Trophoblast cell (in vitro differentiated cells and primary cell): ENCODE measurements around the gene ARFGAP3.

ENCODE experiments used
- DNase-seq, 2 donors: peaks; one replicate each; pipeline ENCODE4 v3.0.0-alpha.2; 2016
- H2AFZ ChIP-seq: 2 replicates; pipeline ENCODE4 v1.6.1; 2013; ENCODE audit warnings: low read length, moderate library complexity, mild to moderate bottlenecking; ENCODE audit not compliant: insufficient read depth, poor library complexity
- H2AK5ac ChIP-seq: 2 replicates; pipeline ENCODE4 v1.6.1; 2013; ENCODE audit warnings: mild to moderate bottlenecking, low read length
- H2BK120ac ChIP-seq: 2 replicates; pipeline ENCODE4 v1.6.1; 2013; ENCODE audit warnings: low read length, mild to moderate bottlenecking, moderate library complexity; ENCODE audit not compliant: insufficient read depth, poor library complexity
- H2BK12ac ChIP-seq: 2 replicates; pipeline ENCODE4 v1.6.1; 2013; ENCODE audit warnings: mild to moderate bottlenecking, low read length, moderate library complexity
- H2BK5ac ChIP-seq: 2 replicates; pipeline ENCODE4 v1.6.1; 2013; ENCODE audit warnings: low read length, low read depth, moderate library complexity, mild to moderate bottlenecking; ENCODE audit not compliant: poor library complexity
- H3K14ac ChIP-seq: 2 replicates; pipeline ENCODE4 v1.6.1; 2013; ENCODE audit warnings: mild to moderate bottlenecking, low read length
- H3K18ac ChIP-seq: 2 replicates; pipeline ENCODE4 v1.6.1; 2013; ENCODE audit warnings: mild to moderate bottlenecking, low read length
- H3K23ac ChIP-seq: 2 replicates; pipeline ENCODE4 v1.6.1; 2013; ENCODE audit warnings: low read length
- H3K27ac ChIP-seq: 2 replicates; pipeline ENCODE4 v1.5.1; 2013; ENCODE audit warnings: low read depth, mild to moderate bottlenecking, inconsistent platforms, low read length, moderate library complexity
- H3K27me3 ChIP-seq: 2 replicates; pipeline ENCODE4 v1.6.1; 2013; ENCODE audit warnings: inconsistent platforms, mild to moderate bottlenecking, low read length, moderate library complexity; ENCODE audit not compliant: insufficient read depth
- H3K36me3 ChIP-seq, 2 experiments: 1 replicate in 1 of 2; 2 replicates in 1 of 2; pipeline ENCODE4 v1.6.1; 2013; ENCODE audit warnings: low read length in 2 of 2, mild to moderate bottlenecking in 2 of 2, moderate library complexity in 1 of 2; ENCODE audit not compliant: insufficient read depth in 2 of 2, control insufficient read depth in 1 of 2
- H3K4ac ChIP-seq: 2 replicates; pipeline ENCODE4 v1.6.1; 2013; ENCODE audit warnings: low read depth, mild to moderate bottlenecking, low read length, moderate library complexity
- H3K4me1 ChIP-seq, 2 experiments: 1 replicate in 1 of 2; 2 replicates in 1 of 2; pipeline ENCODE4 v1.6.1; 2013; ENCODE audit warnings: low read length in 2 of 2, mild to moderate bottlenecking in 2 of 2, moderate library complexity in 1 of 2; ENCODE audit not compliant: insufficient read depth in 2 of 2, control insufficient read depth in 1 of 2
- H3K4me2 ChIP-seq: 2 replicates; pipeline ENCODE4 v1.6.1; 2013; ENCODE audit warnings: inconsistent platforms, mild to moderate bottlenecking, low read length, moderate library complexity
- H3K4me3 ChIP-seq: 2 replicates; pipeline ENCODE4 v1.5.1; 2013; ENCODE audit warnings: mild to moderate bottlenecking, low read depth, low read length, inconsistent platforms
- H3K79me1 ChIP-seq: one replicate; pipeline ENCODE4 v1.6.1; 2013; ENCODE audit warnings: low read length
- H3K79me2 ChIP-seq: 2 replicates; pipeline ENCODE4 v1.6.1; 2013; ENCODE audit warnings: low read length, mild to moderate bottlenecking; ENCODE audit not compliant: control insufficient read depth, insufficient read depth, poor library complexity
- H3K9ac ChIP-seq: 2 replicates; pipeline ENCODE4 v1.6.1; 2013; ENCODE audit warnings: mild to moderate bottlenecking, low read length
- H3K9me3 ChIP-seq: 2 replicates; pipeline ENCODE4 v1.6.1; 2013; ENCODE audit warnings: low read depth, mild to moderate bottlenecking, control low read depth, inconsistent platforms, low read length; ENCODE audit not compliant: insufficient read depth
- H4K12ac ChIP-seq: 2 replicates; pipeline ENCODE4 v1.6.1; 2013; ENCODE audit warnings: low read depth, mild to moderate bottlenecking, low read length, moderate library complexity
- H4K8ac ChIP-seq: 2 replicates; pipeline ENCODE4 v1.6.1; 2013; ENCODE audit warnings: low read depth, mild to moderate bottlenecking, low read length, moderate library complexity
- H4K91ac ChIP-seq: one replicate; pipeline ENCODE4 v1.6.1; 2013; ENCODE audit warnings: low read depth, mild to moderate bottlenecking, low read length, moderate library complexity
- WGBS: extraction: QIAGEN DNeasy Blood & Tissue Kit; methylation state at CpG from one replicate; pipeline ENCODE4 v1.1.7; 2013; ENCODE audit warnings: missing lambda C conversion rate; ENCODE audit not compliant: insufficient read length, insufficient coverage; ENCODE audit errors: extremely low coverage; 5-methylcytosine and 5-hydroxymethylcytosine counted together

ARFGAP3 gene

DNA sequence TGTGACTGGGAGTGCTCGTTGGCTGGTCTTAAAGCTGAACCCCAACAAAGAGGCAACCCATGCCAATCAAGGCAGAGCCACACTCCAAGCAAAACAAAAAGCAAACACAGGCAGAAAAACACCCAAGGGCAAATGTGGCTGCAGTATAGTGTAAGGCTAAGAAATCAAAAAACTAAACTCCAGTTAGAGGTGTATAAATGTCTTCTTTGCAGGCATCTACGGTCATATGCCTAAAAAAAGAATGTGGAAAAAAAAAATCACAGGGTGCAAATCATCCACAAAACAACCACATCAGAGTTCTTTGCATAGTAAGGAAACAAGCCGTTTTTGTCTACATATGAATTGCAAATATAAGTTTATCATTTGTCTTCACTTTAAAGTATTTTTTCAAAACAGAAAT is 27.8 kb downstream of the ARFGAP3 start:
- no peak overlapping the region for H3K4me3 ChIP-seq
- no peak overlapping the region for H3K4me2 ChIP-seq
- no peaks in the 10 kb centered on the region for H3K9me3 ChIP-seq
- no CpG with 5 or more reads among the region's 3 CpGs for WGBS
- no peaks in the 10 kb centered on the region for H3K4me1 ChIP-seq
- DNase-seq, result no peak
- H3K14ac ChIP-seq, result no peak overlapping the region
- H4K12ac ChIP-seq, result no peak overlapping the region
- H2BK120ac ChIP-seq, result no peak overlapping the region
- H2BK12ac ChIP-seq, result no peak overlapping the region
- H4K8ac ChIP-seq, result no peak overlapping the region
- no peak overlapping the region for H3K4ac ChIP-seq
- H3K23ac ChIP-seq, result no peak overlapping the region
- H2AFZ ChIP-seq, result no peak overlapping the region
- H2BK5ac ChIP-seq, result no peak overlapping the region
- no peak overlapping the region for H3K18ac ChIP-seq
- H3K9ac ChIP-seq, result no peak overlapping the region
- H3K79me1 ChIP-seq, result no peaks in the 10 kb centered on the region
- no peaks in the 10 kb centered on the region for H3K79me2 ChIP-seq
- H3K27ac ChIP-seq, result no peak overlapping the region
- no peak overlapping the region for H4K91ac ChIP-seq
- H2AK5ac ChIP-seq, result no peak overlapping the region
- H3K36me3 ChIP-seq, result peaks cover 34 to 36% of the 10 kb centered on the region in 2 experiments
- H3K27me3 ChIP-seq, result no peaks in the 10 kb centered on the region

DNA sequence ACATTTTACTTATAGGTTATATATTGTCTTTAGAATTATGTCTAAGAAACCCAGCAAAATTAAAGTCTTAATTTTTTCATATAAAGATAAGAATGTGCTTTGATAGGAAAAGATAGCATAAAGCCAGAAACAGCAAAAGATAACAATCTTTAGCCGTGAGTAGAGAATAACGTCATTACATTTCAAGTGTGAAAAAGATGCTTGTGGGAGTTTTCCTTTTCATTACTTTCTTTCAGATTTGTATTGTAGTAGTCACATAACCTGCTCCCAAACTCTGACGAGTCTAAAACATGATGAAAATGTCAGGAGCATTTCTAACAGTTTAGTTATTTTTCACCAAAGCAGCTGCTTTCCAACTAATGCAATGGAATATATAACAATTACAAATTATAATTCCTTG is 31.3 kb downstream of the ARFGAP3 start:
- Histone ChIP-seq H3K4me2 (no peak overlapping the region), H3K4me1 (no peaks in the 10 kb centered on the region), H3K27me3 (no peaks in the 10 kb centered on the region), H3K79me2 (no peaks in the 10 kb centered on the region), H3K14ac (no peak overlapping the region), H3K9ac (no peak overlapping the region), H3K23ac (no peak overlapping the region), H2BK5ac (no peak overlapping the region), H3K27ac (no peak overlapping the region), H3K4me3 (no peak overlapping the region), H2BK120ac (no peak overlapping the region), H2AK5ac (no peak overlapping the region), H3K18ac (no peak overlapping the region), H3K9me3 (peaks cover 1% of the 10 kb centered on the region), H3K4ac (no peak overlapping the region), H4K91ac (no peak overlapping the region), H2AFZ (no peak overlapping the region), H3K79me1 (no peaks in the 10 kb centered on the region), H3K36me3 (peaks cover 22 to 23% of the 10 kb centered on the region in 2 experiments), H2BK12ac (no peak overlapping the region), H4K8ac (no peak overlapping the region), H4K12ac (no peak overlapping the region)
- WGBS, result no CpG with 5 or more reads among the region's 3 CpGs
- DNase-seq, result peak in 1 of 2 donors; percentile 25

DNA sequence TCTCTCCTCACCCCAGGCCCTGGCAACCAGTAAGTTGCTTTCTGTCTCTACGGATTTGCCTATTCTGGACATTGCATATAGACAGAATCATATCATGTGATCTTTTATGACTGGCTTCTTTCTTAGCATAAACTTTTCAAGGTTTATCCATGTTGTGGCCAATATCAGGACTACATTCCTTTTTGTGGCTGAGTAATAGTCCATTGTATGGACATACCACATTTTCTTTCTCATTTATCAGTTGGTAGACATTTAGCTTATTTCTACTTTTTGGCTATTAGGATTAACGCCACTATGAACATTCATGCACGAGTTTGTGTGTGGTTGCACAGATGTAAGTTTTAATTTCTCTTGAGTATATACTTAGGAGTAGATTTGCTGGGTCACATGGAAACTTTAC is 35.7 kb downstream of the ARFGAP3 start:
- H3K23ac ChIP-seq, result no peak overlapping the region
- H3K9me3 ChIP-seq, result peaks cover 1% of the 10 kb centered on the region
- no peaks in the 10 kb centered on the region for H3K79me1 ChIP-seq
- no peak overlapping the region for H3K9ac ChIP-seq
- H3K18ac ChIP-seq, result no peak overlapping the region
- H3K4me3 ChIP-seq, result no peak overlapping the region
- no peak for DNase-seq
- H3K36me3 ChIP-seq, result peaks cover 7 to 14% of the 10 kb centered on the region in 2 experiments
- no peak overlapping the region for H3K4ac ChIP-seq
- H3K27ac ChIP-seq, result no peak overlapping the region
- H4K12ac ChIP-seq, result no peak overlapping the region
- no peak overlapping the region for H2BK5ac ChIP-seq
- no CpG with 5 or more reads among the region's 3 CpGs for WGBS
- no peak overlapping the region for H2AK5ac ChIP-seq
- no peaks in the 10 kb centered on the region for H3K27me3 ChIP-seq
- H3K79me2 ChIP-seq, result no peaks in the 10 kb centered on the region
- no peak overlapping the region for H3K4me2 ChIP-seq
- no peak overlapping the region for H4K8ac ChIP-seq
- no peaks in the 10 kb centered on the region for H3K4me1 ChIP-seq
- no peak overlapping the region for H2BK120ac ChIP-seq
- no peak overlapping the region for H4K91ac ChIP-seq
- no peak overlapping the region for H2AFZ ChIP-seq
- H3K14ac ChIP-seq, result no peak overlapping the region
- H2BK12ac ChIP-seq, result no peak overlapping the region

DNA sequence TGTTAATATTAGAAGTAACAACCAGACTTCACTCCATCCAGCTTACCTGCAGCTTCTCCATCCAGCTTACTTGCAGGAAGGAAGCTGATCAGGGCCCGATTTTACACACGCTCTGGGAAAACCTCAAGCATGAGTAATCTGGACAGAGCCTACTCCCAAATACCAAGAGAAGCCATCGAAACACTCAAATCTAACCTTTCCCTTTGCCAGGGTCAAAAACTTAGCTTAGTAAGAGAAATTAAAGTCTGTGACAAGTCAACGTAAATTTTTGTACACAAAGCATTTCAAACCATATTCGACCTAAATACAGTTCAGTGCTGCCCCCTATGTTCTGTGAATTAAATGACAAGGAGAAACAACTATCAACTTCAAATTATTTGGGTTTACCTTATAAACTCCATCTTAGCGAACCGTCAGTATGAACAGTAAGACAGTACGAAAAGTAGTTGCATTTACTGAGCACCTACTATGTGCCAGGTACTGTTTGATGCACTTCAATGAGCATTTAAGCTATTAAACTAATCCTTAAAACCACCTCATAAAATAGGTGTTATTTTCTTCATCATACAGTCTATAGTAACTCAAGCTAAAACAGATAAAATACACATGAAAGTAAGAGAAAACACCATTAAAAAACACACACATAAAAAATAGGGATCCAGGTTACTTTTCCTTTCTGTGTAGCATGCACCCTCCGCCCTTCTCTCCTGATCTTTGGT is 36.9 kb downstream of the ARFGAP3 start:
- Histone ChIP-seq H3K9ac (no peak overlapping the region), H3K27me3 (no peaks in the 10 kb centered on the region)

More for the DNA sequence above, 36.9 kb downstream of the ARFGAP3 start:
- peaks cover 7 to 14% of the 10 kb centered on the region in 2 experiments for H3K36me3 ChIP-seq
- H2AK5ac ChIP-seq, result no peak overlapping the region
- H2BK5ac ChIP-seq, result no peak overlapping the region
- H3K79me1 ChIP-seq, result no peaks in the 10 kb centered on the region
- peaks cover 1% of the 10 kb centered on the region for H3K9me3 ChIP-seq
- H3K4me1 ChIP-seq, result no peaks in the 10 kb centered on the region
- H3K14ac ChIP-seq, result no peak overlapping the region
- H3K27ac ChIP-seq, result no peak overlapping the region
- H3K23ac ChIP-seq, result no peak overlapping the region
- no peak overlapping the region for H4K8ac ChIP-seq
- H3K79me2 ChIP-seq, result no peaks in the 10 kb centered on the region
- peak in 1 of 2 donors; percentile 73 for DNase-seq
- H2BK12ac ChIP-seq, result no peak overlapping the region
- H3K18ac ChIP-seq, result no peak overlapping the region
- H3K4me3 ChIP-seq, result no peak overlapping the region
- H3K4ac ChIP-seq, result no peak overlapping the region
- no CpG with 5 or more reads among the region's 9 CpGs for WGBS
- no peak overlapping the region for H4K12ac ChIP-seq
- no peak overlapping the region for H2BK120ac ChIP-seq
- H4K91ac ChIP-seq, result no peak overlapping the region
- no peak overlapping the region for H2AFZ ChIP-seq
- no peak overlapping the region for H3K4me2 ChIP-seq
